NOMO-1 (cell line): ENCODE data around the gene PKD1L1.
"Not testable (repeated sequence)": the region's sequence is repeated elsewhere in the genome, so short reads cannot be mapped to it uniquely, and the experiment has no call there.

ENCODE experiments used
- DNase-seq, 2 experiments: peaks; one replicate each; lab custom pipeline; 2025; ENCODE audit not compliant: unreplicated experiment in 2 of 2; lab: John Stamatoyannopoulos, UW

The PKD1L1 gene

DNA sequence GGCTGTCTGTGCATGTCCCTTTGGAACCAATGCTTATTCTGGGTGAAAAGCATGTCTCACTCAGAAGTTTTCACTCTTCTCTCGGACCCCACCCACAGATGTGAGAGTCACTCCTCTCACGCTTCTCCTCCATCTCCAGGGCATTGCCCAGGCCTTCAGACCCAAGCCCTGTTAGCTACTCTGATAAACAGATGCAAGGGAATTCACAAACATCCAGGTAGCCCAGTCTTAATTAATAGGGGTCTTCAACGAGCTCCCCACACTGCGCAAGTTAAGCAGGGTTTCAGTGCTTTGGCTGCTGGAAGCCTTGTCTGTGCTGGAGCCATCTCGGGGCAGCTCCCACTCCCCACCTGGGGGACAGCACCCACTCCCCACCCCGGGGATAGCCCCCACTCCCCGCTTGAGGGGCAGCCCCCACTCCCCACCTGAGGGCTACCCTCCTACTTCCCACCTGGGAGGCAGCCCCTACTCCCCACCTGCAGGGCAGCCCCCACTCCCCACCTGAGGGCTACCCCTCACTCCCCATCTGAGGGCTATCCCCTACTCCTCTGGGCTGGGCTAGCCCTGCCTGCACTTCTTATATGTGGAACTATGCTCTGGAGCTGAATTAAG, 8.7 kb downstream of the PKD1L1 start:
- no peak for DNase-seq

DNA sequence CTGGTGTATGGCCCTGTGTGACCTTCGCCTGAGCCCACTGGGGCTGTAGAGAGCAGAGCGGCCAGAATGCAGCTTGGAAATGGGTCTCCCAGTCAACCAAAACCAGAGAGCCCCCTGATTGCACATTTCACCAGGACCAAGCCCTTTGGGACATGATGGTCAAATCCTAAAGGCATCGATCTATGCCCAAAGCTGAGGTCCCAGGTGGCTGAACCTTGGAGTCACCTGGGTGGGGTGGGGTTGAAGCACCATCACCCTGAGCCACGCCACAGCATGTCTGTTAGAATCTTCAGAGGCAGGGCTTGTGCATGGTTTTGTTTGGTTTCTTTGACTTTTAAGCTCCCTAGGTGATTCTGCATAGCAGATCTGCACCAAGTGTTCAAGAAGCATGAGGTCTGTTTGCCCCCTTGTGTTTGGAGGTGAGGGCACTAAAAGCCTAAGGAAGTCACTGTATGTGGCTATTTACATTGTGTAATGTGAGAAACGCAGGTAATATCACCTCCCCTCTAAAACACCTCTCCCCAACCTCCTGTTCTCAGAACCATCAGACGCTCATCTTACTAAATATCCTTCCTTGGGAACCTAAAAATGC, 9.6 kb downstream of the PKD1L1 start:
- no peak for DNase-seq

DNA sequence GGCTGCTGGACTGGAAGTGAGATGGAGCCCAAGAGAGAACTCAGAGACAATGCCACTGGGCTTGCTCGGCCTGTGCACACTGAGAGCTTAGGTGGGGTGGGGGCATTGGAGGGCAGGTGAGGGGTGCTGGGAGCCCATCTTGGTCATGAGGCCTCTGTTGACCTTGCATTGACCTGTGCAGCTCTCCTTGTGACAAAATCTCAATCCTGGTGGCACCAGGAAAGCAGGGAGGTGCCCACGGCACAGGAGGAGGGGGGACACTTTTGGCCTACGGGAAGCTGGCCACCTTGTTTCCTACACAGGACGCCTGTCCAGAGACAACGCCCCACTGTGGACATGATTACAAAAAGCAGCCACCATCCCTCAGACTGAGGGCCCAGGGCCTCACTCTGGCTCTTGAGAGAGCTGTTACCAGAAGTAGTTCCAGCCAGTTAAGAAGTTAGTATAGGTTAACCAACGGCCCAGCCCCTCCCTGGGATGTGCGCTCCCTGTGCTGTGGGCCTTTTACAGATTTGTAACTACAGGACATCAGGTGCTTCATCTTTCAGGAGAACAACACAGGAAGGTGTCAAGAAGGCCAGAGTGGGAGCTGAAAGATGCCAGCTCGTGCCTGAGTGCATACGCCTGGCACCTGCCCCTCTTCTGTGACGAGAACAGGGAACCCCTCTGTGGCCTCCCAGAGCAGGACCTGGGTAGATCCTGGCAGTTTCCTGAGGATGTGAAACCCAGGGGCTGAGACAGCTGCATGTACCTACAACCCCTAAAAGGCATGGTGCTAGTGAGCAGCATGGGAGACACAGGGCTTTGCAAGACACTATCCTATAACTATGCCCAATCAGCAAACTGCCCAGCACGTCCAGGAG, 10.3 kb downstream of the PKD1L1 start:
- DNase-seq, result peak in 1 of 2 experiments; percentile 11

DNA sequence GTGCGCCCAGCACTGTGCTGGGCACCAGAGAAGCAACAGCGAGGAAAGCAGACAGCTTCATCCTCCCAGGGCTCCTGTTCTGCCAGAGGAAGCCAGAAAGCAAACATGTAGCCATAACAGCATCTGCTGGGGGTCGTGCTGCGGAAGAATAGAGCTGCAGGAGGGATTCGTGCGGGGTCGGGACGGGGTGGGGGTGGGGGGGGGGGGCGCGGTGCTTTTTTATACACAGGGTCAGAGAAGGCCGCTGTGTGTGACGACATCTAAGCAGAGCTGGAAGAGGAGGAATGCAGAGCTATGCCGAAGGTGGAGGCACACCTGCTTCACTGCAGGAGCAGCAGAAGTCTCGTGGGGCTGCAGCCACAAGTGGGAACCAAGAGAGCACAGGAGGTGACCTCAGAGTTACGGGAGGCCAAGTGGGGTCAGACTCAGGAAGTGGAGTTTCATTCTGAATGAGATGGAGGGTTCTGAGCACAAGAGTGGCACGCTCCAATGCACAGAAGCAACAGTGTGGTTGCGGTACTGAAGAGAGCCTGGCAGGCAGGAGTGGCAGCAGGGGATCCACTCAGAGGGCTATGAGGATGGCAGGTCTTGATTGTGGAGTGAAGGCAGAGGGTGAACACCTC, 11.1 kb downstream of the PKD1L1 start:
- DNase-seq, result no peak

DNA sequence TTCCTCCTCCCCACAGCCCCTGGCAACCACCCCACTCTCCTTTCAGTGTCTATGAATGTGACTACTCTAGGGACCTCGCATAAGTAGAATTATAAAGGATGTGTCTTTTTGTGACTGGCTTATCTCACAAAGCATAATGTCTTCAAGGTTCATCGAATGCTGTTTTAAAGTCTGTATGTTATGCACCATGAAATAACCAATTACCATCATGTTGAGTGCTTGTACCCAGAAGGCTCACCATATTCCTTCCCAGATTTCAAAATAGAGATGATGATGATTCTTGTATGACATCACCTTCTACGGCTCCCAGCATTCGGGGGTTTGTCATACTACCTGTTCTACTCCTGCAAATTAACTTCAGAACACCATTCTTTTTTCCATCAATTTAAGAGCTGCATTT, 11.9 kb downstream of the PKD1L1 start:
- DNase-seq, result no peak

DNA sequence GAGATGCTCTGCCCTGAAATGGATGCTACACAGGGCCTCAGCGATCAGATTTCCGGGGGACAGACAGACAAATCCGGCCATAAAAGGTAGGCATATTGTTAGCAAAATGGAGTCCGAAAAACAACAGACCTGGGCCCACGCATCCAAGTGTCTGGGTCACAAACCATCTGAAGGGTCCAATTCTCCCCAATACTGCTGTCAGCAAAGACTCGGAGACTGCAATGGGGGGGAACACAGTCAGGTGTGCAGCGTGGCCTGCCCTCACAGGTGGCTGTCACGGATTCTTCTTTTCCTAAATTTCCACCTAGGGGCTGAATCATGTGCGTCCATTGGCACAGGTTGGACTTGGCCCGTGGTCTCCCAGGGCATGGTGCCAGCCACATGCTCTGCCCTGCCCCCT, 12.9 kb downstream of the PKD1L1 start:
- DNase-seq, result no peak

DNA sequence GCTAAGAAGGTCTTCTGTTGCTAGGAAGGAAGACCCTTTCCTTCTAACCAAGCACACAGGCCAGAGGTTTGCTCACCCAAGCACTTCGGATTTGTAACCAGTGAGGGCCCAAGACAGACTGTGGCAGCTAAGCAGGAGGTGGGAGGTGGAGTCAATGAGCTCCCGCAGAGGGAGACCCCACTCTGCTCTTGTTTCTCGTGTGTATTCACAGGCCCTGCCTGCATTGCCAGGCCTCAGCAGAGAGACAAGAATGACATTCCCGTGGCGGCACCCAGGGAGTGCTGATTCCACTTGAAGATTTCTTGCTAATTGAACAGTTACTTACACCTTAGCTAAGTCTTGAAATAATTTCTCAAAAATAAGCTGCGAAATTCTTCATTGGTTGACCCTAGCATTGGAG, 13.4 kb downstream of the PKD1L1 start:
- DNase-seq, result no peak

DNA sequence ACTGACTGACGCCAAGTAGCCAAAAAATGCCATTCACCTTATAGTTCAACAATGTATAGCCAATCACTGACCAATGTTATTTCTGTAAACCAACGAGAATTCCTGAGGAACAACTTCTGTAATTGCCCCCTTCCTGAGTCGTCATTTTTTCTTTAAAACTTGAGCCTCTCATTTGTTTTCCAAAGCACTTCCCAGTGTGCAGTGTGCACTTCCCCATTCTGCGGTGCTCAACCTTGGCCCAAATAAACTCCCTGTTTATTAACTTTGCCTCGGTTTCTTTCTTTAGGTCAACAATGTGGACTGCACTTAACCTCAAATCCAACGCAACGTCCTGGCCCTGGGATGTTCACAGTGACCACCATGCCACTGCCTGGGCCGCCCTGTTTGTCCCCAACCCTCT, 15.1 kb downstream of the PKD1L1 start:
- DNase-seq, result no peak

DNA sequence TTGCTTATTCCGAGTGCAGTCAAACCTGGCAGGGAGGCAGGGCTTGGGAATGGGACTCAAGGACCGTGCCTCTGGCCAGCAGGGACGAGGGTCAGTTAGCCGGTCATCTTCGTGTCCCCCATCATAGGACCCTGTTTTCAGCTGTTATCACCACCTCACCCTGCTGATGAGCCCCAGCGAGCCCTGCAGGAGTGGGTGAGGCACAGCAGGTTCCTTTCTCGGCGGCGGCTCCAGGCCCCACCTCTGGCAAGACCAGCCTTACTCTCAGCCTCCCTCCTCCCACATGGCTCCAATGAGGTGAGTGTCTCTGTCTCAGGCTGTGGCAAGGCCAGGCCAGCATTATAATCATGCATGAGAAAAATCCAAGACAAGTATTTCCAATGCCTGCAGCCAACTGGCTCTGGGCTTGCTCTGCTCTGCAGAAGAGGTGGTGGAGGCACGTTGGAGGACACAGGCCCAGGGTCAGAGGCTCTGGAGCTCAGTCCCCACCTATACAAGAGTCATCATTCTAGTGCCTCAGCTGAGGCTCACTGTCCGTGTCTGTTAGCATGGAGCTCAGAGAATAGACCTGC, 15.7 kb downstream of the PKD1L1 start:
- DNase-seq, result no peak

DNA sequence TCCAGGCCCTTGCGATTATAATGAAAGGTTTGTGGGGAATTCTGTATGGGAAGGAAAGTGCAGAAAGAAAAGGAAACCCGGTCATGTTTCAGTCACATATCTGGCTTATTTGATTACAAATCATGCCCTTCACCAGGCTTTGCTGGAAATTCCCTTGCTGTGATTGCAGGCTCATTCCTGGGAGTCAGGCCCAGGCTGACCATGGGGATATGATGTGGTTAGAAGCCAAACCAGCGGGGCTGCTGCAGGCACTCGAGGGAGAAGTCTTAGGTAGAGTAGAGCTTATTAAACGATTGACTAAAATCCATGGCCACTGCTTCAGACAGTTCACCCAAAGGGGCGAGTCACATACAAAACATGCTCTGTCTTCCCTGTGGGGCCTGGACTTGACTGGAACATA, 16.2 kb downstream of the PKD1L1 start:
- no peak for DNase-seq

DNA sequence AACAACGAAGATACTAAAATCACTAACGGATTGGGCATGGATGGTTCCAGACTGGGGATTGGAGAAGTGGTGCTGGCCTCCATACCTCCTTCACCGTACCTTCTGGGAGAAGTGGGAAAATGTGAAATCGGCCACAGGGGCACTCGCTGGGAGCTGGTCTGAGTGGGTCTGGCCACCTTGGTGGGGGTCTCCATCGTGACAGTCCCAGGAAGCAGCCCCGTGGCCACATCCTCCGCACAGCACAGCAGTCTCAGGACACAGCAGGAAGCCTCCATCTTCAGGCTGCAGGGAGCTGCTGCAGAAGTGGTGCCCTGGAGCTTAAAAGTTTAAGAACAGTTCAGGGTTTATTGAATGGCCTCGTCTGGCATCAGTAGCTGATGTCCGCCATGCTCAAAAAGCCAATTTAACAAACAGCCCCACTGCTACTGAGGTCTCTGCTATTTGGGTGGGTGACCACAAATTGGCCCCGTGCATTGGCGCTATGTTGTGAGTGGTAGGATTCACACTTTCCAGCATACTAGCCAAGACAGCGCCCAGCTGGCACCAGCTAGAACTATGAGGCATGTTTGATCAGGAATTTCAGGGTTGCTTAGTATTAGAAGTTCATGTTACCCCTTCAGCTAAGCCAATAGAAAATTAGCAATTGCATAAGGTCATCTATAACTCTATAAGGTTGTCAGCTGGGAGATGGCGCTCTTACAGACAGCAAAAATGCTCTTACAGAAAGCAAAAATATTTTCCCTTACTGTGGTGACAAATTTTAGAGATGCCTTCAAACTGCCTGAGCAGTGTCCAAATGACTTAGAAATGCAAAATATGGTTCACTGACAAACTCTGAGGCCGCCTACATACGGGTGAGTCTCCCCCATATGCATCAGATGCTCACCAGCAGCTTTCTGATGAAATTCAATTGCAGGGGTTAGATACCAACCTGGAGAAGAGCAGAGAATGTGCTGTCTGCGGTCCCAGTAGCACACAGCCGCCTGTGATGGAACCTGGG, 17.0 kb downstream of the PKD1L1 start:
- DNase-seq, result no peak

DNA sequence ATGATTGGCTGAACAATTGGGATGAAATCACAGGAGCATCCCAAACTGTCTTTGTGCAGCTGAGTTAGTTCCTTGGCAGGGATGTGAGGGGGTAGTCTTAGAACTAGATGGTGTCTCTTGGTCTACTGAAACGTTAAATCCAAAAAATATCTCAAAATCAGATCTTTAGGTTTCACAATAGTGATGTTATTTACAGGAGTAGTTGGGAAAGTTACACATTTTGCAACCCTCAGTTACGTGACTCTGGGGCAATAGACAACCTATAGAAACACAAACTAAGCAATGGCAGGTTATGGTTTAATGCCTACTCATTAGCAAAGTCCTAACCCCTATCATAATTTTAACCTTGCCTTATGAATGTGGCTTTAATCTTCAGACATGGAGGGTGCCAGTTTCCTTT, 24.0 kb downstream of the PKD1L1 start:
- peak in 1 of 2 experiments; percentile 5 for DNase-seq

DNA sequence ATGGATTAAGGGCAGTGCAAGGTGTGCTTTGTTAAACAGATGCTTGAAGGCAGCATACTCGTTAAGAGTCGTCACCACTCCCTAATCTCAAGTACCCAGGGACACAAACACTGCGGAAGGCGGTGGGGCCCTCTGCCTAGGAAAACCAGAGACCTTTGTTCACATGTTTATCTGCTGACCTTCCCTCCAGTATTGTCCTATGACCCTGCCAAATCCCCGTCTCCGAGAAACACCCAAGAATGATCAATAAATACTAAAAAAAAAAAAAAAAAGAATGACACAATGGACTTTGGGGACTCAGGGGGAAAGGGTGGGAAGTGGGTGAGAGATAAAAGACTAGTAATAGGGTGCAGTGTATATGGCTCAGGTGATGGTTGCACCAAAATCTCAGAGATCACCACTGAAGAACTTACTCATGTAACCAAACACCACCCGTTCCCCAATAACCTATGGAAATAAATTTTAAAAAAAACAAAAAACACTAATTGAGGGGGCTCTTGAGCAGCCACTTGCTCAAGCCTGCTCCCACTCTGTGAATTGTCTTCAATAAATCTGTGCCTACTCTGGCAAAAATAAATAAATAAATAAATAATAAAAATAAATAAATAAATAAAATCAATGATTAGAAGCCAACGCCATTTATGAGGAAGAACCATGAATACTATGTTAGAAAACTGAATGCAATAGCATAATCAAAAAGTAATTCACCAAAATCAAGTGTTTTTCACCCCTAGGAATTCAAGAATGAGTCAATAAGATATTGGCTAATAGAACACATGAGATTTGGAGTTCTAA, 25.0 kb downstream of the PKD1L1 start:
- DNase-seq, result not testable (repeated sequence)

DNA sequence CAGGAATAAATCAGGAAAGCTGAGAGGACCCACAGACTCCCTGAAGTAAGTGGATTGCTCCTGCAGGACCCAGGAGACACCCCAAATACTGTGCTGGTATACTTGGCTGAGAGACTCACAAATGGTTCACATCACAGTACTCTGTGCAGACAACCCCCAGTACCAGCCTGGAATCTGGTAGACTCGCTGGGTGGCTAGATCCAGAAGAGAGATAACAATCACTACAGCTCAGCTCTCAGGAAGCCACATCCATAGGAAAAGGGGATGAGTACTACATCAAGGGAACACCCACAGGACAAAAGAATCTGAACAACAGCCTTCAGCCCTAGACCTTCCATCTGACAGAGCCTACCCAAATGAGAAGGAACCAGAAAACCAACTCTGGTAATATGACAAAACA, 31.8 kb downstream of the PKD1L1 start:
- not testable (repeated sequence) for DNase-seq

DNA sequence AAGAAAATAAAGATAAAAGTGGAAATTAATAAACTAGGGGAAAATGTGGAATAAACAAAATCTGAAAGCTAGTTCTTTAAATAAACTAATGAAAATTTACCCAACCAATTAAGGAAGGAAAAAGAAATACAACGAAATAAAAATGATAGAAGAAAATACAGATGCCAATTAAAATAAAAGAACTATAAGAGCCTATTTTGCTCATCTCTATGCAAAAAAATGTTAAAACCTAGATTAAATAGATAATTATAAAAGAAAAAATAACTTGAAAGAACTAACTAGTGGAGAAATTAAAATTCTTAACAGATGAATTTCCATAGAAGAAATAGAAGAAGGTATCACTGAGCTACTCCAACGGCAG, 32.7 kb downstream of the PKD1L1 start:
- DNase-seq, result no peak

DNA sequence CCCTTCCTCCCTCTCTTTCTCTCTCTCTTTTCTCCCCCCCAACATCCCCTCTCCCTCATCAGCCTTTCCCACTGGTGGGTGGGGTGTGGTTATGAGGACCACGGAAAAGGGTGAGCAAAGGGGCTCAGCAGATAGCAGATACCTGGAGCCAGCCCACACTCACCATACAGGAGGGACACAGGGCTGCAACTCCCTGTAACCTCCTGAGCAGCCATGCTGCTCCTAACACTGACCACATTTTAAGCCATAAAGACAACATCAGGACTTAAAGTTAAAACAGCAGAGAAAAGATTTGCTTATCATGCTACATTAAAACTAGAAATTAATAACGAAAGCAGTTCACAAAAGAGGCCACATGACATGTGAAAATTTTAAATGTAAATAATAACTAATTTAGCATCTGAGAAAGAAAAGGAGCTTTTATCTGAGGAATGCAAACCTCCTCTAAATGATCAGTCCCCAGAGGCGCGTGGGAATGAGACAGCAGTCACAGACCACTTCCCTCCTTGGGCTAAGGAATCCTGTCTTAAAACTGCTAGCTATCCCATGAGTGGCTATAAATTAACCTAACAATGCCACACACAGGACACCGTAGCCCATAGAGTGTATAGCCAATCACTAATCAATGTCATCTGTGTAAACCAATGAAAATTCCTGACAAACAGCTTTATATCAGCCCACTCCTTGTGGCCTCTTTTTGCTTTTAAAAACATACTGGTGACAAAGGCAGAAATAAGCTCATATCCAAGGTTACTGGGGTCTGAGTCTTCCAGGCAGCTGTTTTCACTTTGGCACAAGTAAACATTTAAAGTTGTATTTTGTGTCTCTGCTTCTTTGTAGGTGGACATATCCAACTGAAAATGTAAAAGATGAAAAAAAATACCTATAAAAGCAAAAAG, 33.3 kb downstream of the PKD1L1 start:
- DNase-seq, result no peak

DNA sequence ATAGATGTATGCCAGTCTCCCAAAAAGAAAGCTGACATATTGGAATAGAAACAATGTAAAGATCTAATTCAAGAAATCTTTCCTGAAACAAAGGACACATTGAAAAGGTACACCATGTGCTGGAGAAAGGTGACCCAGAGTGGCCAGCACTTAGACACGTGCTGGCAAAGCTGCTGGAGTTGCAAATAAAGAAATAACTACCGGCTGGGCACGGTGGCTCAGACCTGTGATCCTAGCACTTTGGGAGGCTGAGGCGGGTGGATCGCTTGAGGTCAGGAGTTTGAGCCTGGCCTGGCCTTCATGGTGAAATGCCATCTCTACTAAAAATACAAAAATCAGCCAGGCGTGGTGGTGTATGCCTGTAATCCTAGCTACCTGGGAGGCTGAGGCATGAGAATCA, 35.9 kb downstream of the PKD1L1 start:
- DNase-seq, result no peak

DNA sequence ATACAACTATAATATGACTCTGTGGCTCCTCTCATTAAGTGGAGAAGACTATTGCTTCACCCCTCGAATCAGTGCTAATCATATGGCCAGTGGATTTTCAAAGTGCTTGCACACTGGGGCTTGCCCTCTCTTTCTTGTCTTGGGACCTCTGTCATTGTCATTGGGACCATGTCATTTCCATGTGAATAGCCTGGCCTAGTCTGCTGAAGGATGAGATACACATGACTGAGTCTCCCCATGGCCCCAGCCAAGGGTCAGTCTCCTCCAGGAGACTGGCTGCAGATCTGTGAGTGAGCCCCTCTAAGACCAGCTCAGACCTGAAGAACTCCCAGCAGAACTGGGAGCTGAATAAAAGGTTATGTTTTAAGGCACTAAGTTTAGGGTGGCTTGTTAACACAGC, 39.5 kb downstream of the PKD1L1 start:
- DNase-seq, result no peak
